H1 (cell line): ENCODE data around the gene DCX. TPM values are rescaled to one million over a fixed set of nuclear protein-coding genes. Genes with fewer than 3 reads are reported as not detected.

Source experiments
- HDAC2 ChIP-seq, 2 experiments: fragments of 300-600 bp in 1 of 2; sonication (generic) in 1 of 2; IDR thresholded peaks; 2 replicates each; pipeline ENCODE4 v1.6.1; 2011 to 2012; ENCODE audit warnings: low read depth in 2 of 2, low read length in 2 of 2, mild to moderate bottlenecking in 2 of 2, moderate library complexity in 2 of 2, borderline replicate concordance in 1 of 2, inconsistent platforms in 1 of 2
- JUN ChIP-seq: IDR thresholded peaks from 2 replicates; pipeline ENCODE4 v1.6.1; 2011; ENCODE audit warnings: low read depth, mild to moderate bottlenecking, improper control_type of control experiment, low read length
- POU5F1 ChIP-seq: IDR thresholded peaks from 2 replicates; pipeline ENCODE4 v1.6.1; 2011; ENCODE audit warnings: low read depth, mild to moderate bottlenecking, low read length, moderate library complexity
- RFX5 ChIP-seq: IDR thresholded peaks from 2 replicates; pipeline ENCODE4 v1.6.1; 2011; ENCODE audit warnings: low read depth, low read length, improper control_type of control experiment, borderline replicate concordance
- polyA plus RNA-seq, 7 experiments: library from polyadenylated mRNA; depleted of rRNA in 3 of 7; stranded (reverse) in 5 of 7; unstranded in 2 of 7; fragments of >200 nt in 5 of 7; fragments of 200-250 nt in 2 of 7; gene quantifications; 1 replicate in 5 of 7; 2 replicates in 1 of 7; 4 replicates in 1 of 7; pipeline versions ENCODE4 v1.2.1 to v1.2.3, GENCODE V29; 2011 to 2013; ENCODE audit warnings: missing spikeins in 2 of 7, mixed read lengths in 2 of 7
- total RNA-seq: library from RNA; stranded (reverse); fragmentation: NEBNext Ultra II Directional; extraction: Animal tissue kit (Norgen Biotek cat#: 25700); gene quantifications from 2 replicates; pipeline ENCODE4 v1.2.1, GENCODE V29; 2021

DCX gene
- total and polyA plus RNA-seq, 2 of the 8 experiments (the other 6 are each of a cell fraction or from before 2014, with no cell fraction given): 1.3 to 3.3 TPM

DNA sequence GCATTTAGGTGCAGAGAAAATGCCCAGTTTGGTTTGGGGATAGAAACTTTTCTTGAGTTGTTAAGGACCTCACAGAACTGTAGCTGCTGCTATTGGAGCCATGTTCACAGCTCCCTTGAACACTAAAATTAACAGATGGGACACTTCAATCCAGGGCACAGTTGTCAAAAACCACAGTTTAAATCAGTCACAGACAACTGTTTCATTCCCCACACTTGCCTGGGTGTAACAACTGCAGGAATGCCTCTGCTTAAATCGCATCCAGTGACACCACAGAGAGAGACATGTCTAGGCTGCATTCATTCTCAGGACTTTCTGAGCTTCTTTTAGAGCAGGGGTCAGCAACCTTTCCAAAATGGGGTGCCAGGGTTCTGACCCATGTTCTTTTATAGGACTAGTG is 129.0 kb downstream of the DCX start (continued):
- no peak for TF ChIP-seq POU5F1
- TF ChIP-seq JUN: no peak
- TF ChIP-seq RFX5: no peak
- no peak for TF ChIP-seq HDAC2 (IDR thresholded peaks at IDR 0.05; ENCODE audit: borderline replicate concordance in 1 of 2, low read depth in 2 of 2, low read length in 2 of 2)
